ENCODE results near the gene CRTAC1.

DNA sequence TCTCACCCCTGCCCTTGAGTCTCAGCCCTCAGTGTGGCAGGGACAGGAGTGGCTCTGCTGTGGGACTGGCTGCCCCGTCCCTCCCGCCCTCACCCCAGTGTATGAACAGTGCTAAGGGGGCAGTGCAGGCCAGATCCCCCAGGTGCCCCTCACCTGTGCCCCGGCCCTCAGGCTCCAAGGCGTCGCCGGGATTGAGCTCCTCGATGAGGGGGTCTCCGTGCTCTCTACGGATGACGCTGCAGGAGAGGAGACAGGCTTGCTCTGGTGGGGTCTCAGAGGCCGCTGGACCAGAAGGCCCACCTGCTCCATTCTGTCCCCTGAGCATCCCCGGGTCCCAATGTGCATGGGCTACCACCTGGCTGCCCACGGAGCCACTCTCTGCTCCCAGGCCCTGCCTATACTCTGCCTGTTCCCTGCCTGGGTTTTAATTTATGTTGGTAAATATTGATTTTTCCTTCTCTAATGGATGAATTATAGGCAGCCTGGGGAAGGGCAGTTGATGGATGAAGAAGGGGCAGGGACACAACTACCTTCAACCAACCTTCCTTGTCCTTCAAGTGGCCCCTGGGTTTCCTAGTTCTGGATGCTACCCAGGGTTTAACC, 133.6 kb downstream of the CRTAC1 start:
- TF ChIP-seq, protein P1, sequence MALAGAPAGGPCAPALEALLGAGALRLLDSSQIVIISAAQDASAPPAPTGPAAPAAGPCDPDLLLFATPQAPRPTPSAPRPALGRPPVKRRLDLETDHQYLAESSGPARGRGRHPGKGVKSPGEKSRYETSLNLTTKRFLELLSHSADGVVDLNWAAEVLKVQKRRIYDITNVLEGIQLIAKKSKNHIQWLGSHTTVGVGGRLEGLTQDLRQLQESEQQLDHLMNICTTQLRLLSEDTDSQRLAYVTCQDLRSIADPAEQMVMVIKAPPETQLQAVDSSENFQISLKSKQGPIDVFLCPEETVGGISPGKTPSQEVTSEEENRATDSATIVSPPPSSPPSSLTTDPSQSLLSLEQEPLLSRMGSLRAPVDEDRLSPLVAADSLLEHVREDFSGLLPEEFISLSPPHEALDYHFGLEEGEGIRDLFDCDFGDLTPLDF (CRISPR knock-in tag; IDR thresholded peaks at IDR 0.05), result no peak
- TF ChIP-seq CDX4 (CRISPR knock-in tag; IDR thresholded peaks at IDR 0.05; ENCODE audit: borderline replicate concordance), result no peak
- no peak for TF ChIP-seq TEAD4 (CRISPR knock-in tag; IDR thresholded peaks at IDR 0.05)
- TF ChIP-seq, protein P2, sequence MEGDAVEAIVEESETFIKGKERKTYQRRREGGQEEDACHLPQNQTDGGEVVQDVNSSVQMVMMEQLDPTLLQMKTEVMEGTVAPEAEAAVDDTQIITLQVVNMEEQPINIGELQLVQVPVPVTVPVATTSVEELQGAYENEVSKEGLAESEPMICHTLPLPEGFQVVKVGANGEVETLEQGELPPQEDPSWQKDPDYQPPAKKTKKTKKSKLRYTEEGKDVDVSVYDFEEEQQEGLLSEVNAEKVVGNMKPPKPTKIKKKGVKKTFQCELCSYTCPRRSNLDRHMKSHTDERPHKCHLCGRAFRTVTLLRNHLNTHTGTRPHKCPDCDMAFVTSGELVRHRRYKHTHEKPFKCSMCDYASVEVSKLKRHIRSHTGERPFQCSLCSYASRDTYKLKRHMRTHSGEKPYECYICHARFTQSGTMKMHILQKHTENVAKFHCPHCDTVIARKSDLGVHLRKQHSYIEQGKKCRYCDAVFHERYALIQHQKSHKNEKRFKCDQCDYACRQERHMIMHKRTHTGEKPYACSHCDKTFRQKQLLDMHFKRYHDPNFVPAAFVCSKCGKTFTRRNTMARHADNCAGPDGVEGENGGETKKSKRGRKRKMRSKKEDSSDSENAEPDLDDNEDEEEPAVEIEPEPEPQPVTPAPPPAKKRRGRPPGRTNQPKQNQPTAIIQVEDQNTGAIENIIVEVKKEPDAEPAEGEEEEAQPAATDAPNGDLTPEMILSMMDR (IDR thresholded peaks at IDR 0.05), result no peak
- no peak for TF ChIP-seq FOXP1 (CRISPR knock-in tag; IDR thresholded peaks at IDR 0.05; ENCODE audit: borderline replicate concordance)
- TF ChIP-seq CREB1 (CRISPR knock-in tag; IDR thresholded peaks at IDR 0.05), result no peak
- no peak for TF ChIP-seq RORB (CRISPR knock-in tag; IDR thresholded peaks at IDR 0.05)
- TF ChIP-seq, protein P3, sequence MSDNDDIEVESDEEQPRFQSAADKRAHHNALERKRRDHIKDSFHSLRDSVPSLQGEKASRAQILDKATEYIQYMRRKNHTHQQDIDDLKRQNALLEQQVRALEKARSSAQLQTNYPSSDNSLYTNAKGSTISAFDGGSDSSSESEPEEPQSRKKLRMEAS (CRISPR knock-in tag; IDR thresholded peaks at IDR 0.05), result no peak

Data from WTC11 (cell line).